ENCODE data around the gene PSAPL1.

The PSAPL1 gene

GRCh38 chr4:7390336-7390735, 44.4 kb downstream of the PSAPL1 start:
- TF ChIP-seq CTCF (IDR thresholded peaks at IDR 0.05; ENCODE audit: control insufficient read depth, extremely low read depth, insufficient read depth) = no peak
- no peak overlapping the region for H3K4me3 ChIP-seq (ENCODE audit: low read depth, low read length)
- no peak for DNase-seq (ENCODE audit: low read depth)

GRCh38 chr4:7389719-7390118, 45.0 kb downstream of the PSAPL1 start:
- no peak for DNase-seq (ENCODE audit: low read depth)
- no peak overlapping the region for H3K4me3 ChIP-seq (ENCODE audit: low read depth, low read length)
- no peak for TF ChIP-seq CTCF (IDR thresholded peaks at IDR 0.05; ENCODE audit: control insufficient read depth, extremely low read depth, insufficient read depth)

- H3K4me3 ChIP-seq (ENCODE audit: low read depth, low read length) = no peak overlapping the region
- no peak for DNase-seq (ENCODE audit: low read depth)
- no peak for TF ChIP-seq CTCF (IDR thresholded peaks at IDR 0.05; ENCODE audit: control insufficient read depth, extremely low read depth, insufficient read depth)
Measured at GRCh38 chr4:7389101-7389701, 45.5 kb downstream of the PSAPL1 start.

GRCh38 chr4:7388627-7389026, 46.1 kb downstream of the PSAPL1 start:
- no peak for TF ChIP-seq CTCF (IDR thresholded peaks at IDR 0.05; ENCODE audit: control insufficient read depth, extremely low read depth, insufficient read depth)
- no peak overlapping the region for H3K4me3 ChIP-seq (ENCODE audit: low read depth, low read length)
- no peak for DNase-seq (ENCODE audit: low read depth)

- no peak for DNase-seq (ENCODE audit: low read depth)
- no peak overlapping the region for H3K4me3 ChIP-seq (ENCODE audit: low read depth, low read length)
- TF ChIP-seq CTCF (IDR thresholded peaks at IDR 0.05; ENCODE audit: control insufficient read depth, extremely low read depth, insufficient read depth) = no peak
Measured at GRCh38 chr4:7387925-7388324, 46.8 kb downstream of the PSAPL1 start.

DNA sequence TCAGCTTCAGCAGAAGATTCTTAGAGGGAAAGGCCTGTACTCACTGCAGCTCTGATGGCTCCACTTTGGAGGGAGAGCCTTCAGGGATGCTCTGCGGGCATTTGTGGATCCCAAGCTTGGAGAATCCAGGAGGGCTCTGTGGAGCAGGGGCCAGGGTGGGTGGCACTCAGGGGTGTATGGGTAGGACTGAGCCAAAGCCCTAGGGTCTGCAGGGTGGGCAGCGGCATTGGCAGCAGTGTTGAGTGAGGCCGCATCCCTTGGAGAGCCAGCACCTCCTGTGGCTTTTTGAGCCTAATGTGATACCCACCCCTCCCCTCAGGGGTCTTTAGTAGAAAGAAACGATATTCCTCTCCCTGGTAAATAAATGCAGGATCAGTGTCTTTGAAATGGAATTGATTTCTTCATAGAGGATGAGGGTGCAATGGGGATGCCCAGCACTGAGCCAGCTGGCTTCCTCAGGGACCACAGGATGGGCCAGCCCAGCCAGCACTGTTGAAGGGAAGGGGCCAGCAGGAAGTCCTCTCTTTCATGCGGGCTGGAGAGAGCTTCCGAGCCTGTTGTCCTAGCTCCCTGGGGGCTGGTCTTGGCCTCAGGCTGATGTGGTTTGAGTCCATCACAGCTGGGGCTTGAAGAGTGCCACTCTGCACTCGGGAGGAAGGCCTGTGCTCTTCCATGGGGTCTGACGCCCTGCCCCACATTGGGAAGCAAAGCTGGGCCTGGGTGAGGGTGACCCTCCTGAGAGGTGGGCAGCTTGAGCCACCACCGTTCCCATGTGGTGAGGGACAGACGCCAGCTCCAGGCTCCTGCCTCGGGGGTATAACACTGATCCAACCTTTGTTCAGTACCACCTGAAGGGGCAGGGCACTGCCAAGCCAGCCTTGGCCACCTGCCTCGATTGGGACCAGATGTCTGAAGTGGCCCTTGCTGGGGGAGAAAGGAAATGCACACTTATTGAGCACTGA, 49.5 kb downstream of the PSAPL1 start:
- TF ChIP-seq CTCF (IDR thresholded peaks at IDR 0.05; ENCODE audit: control insufficient read depth, extremely low read depth, insufficient read depth) = no peak
- no peak for DNase-seq (ENCODE audit: low read depth)
- no peak overlapping the region for H3K4me3 ChIP-seq (ENCODE audit: low read depth, low read length)

Data from LNCaP clone FGC (cell line).